HCT116 (cell line): ENCODE measurements around the gene PPP1R1A. TPM values are rescaled to one million over a fixed set of nuclear protein-coding genes. Genes with fewer than 3 reads are reported as not detected.

Experiments
- ATAC-seq: fragments of 200-7000 bp; cut with Tn5 transposase; 2 replicates; pipeline ENCODE4 v1.9.1; 2020; ENCODE audit warnings: mild to moderate bottlenecking, moderate library complexity
- BruUV-seq: library from RNA; stranded (reverse); fragments of 400-500 nt; replicated peaks from 2 replicates; lab custom pipeline; 2021; lab: Mats Ljungman, UMichigan
- CTCF ChIA-PET: fragments of 300-600 bp; sonication (Branson Sonifier 250); formaldehyde crosslinking; loops from one replicate; lab custom pipeline; 2021; ENCODE audit warnings: antibody characterized with exemption; lab: Charles Lee
- POLR2A ChIA-PET: fragments of 300-600, 350-600 bp; sonication (Branson Sonifier 250); formaldehyde crosslinking; loops from one replicate; lab custom pipeline; 2021; ENCODE audit warnings: antibody characterized with exemption; lab: Charles Lee
- RAD21 ChIA-PET, 2 experiments: fragments of 300-600 bp; sonication (Branson Sonifier 250); formaldehyde crosslinking; loops; one replicate each; lab custom pipeline; 2023; ENCODE audit warnings: low total read pairs in 2 of 2; ENCODE audit not compliant: uncharacterized antibody in 2 of 2, unreplicated experiment in 2 of 2, low non-redundant PET in 1 of 2; lab: Charles Lee
- DNase-seq: peaks from one replicate; pipeline ENCODE4 v3.0.0-alpha.2; 2010; ENCODE audit warnings: low read depth, low spot score
- H2AFZ ChIP-seq: fragments of 200-600 bp; shearing (Covaris generic), sonication (generic); 2 replicates; pipeline ENCODE4 v1.6.1; 2017; ENCODE audit warnings: low read depth, mixed run types, mixed read lengths, antibody characterized with exemption, low read length; ENCODE audit not compliant: poor library complexity, severe bottlenecking
- H3K27ac ChIP-seq: 2 replicates; pipeline ENCODE4 v1.5.1; 2012; ENCODE audit warnings: low read depth, low read length
- H3K27me3 ChIP-seq: fragments of 200-600 bp; sonication (generic); 2 replicates; pipeline ENCODE4 v1.6.1; 2016; ENCODE audit warnings: mixed run types, low read length, mixed read lengths; ENCODE audit not compliant: insufficient read depth
- H3K36me3 ChIP-seq, 2 experiments: fragments of 200-500 bp in 1 of 2; fragments of 200-600 bp in 1 of 2; sonication (Bioruptor generic) in 1 of 2; sonication (generic) in 1 of 2; 2 replicates each; pipeline versions ENCODE4 v1.5.1 to v1.6.1; 2014 to 2016; ENCODE audit warnings: low read length in 2 of 2, inconsistent platforms in 1 of 2, mixed read lengths in 1 of 2, mixed run types in 1 of 2; ENCODE audit not compliant: insufficient read depth in 2 of 2, control insufficient read depth in 1 of 2
- H3K4me1 ChIP-seq, 2 experiments: fragments of 200-600 bp in 1 of 2; sonication (generic) in 1 of 2; 2 replicates each; pipeline versions ENCODE4 v1.5.1 to v1.6.1; 2012 to 2017; ENCODE audit warnings: low read length in 2 of 2, inconsistent platforms in 1 of 2, mild to moderate bottlenecking in 1 of 2, mixed read lengths in 1 of 2, mixed run types in 1 of 2, moderate library complexity in 1 of 2; ENCODE audit not compliant: insufficient read depth in 2 of 2, control insufficient read depth in 1 of 2
- H3K4me2 ChIP-seq: fragments of 200-600 bp; sonication (generic); 2 replicates; pipeline ENCODE4 v1.6.1; 2017; ENCODE audit warnings: mixed run types, low read length, mixed read lengths
- H3K4me3 ChIP-seq, 2 experiments: fragments of 200-600 bp in 1 of 2; sonication (generic) in 1 of 2; replicated peaks in 1 of 2; 2 replicates each; pipeline ENCODE4 v1.5.1; 2011 to 2016; ENCODE audit warnings: low read length in 2 of 2, control low read depth in 1 of 2, low read depth in 1 of 2, mild to moderate bottlenecking in 1 of 2, mixed read lengths in 1 of 2, mixed run types in 1 of 2
- H3K79me2 ChIP-seq: fragments of 200-600 bp; sonication (generic); 2 replicates; pipeline ENCODE4 v1.6.1; 2017; ENCODE audit warnings: mild to moderate bottlenecking, mixed run types, low read length, moderate library complexity, mixed read lengths; ENCODE audit not compliant: insufficient read depth
- H3K9ac ChIP-seq: fragments of 200-600 bp; sonication (generic); 2 replicates; pipeline ENCODE4 v1.6.1; 2016; ENCODE audit warnings: low read length, mixed read lengths
- H3K9me2 ChIP-seq: fragments of 200-600 bp; sonication (generic), shearing (Covaris generic); 2 replicates; pipeline ENCODE4 v1.6.1; 2017; ENCODE audit warnings: mixed run types, mild to moderate bottlenecking, moderate library complexity; ENCODE audit not compliant: insufficient read depth
- H3K9me3 ChIP-seq, 2 experiments: fragments of 200-500 bp in 1 of 2; fragments of 200-600 bp in 1 of 2; sonication (Bioruptor generic) in 1 of 2; sonication (generic) in 1 of 2; 2 replicates each; pipeline ENCODE4 v1.6.1; 2014 to 2017; ENCODE audit warnings: low read length in 2 of 2, mixed read lengths in 2 of 2, inconsistent platforms in 1 of 2, low read depth in 1 of 2, mild to moderate bottlenecking in 1 of 2, mixed run types in 1 of 2, moderate library complexity in 1 of 2; ENCODE audit not compliant: control insufficient read depth in 1 of 2, insufficient read depth in 1 of 2
- H4K20me1 ChIP-seq: fragments of 200-600 bp; sonication (generic), shearing (Covaris generic); 2 replicates; pipeline ENCODE4 v1.6.1; 2017; ENCODE audit warnings: mixed run types, mild to moderate bottlenecking, moderate library complexity; ENCODE audit not compliant: insufficient read depth
- CTCF ChIP-seq, 3 experiments: fragments of 200-600 bp in 1 of 3; sonication (generic) in 1 of 3; IDR thresholded peaks in 2 of 3; conservative IDR thresholded peaks in 1 of 3; 2 replicates each; pipeline ENCODE4 v1.5.1; 2012 to 2017; ENCODE audit warnings: low read depth in 2 of 3, low read length in 2 of 3, antibody characterized with exemption in 1 of 3, borderline replicate concordance in 1 of 3, control low read depth in 1 of 3, mild to moderate bottlenecking in 1 of 3, mixed read lengths in 1 of 3, mixed run types in 1 of 3, moderate library complexity in 1 of 3; ENCODE audit not compliant: insufficient read depth in 1 of 3
- FOSL1 ChIP-seq: IDR thresholded peaks from 2 replicates; pipeline ENCODE4 v1.6.1; 2012; ENCODE audit warnings: low read depth
- MAX ChIP-seq: IDR thresholded peaks from 2 replicates; pipeline ENCODE4 v1.6.1; 2012
- ZBTB33 ChIP-seq: IDR thresholded peaks from 2 replicates; pipeline ENCODE4 v1.6.1; 2011; ENCODE audit warnings: mild to moderate bottlenecking, low read length, moderate library complexity; ENCODE audit not compliant: insufficient replicate concordance; ENCODE audit errors: extremely low read depth
- intact Hi-C: fragments of 100-400 bp; cut with micrococcal nuclease; formaldehyde crosslinking; loops from 2 replicates; pipeline ENCODE4 v1.10.0; 2022
- total RNA-seq: library from RNA; stranded (reverse); gene quantifications from one replicate; pipeline ENCODE4 v1.2.1, GENCODE V29; 2021; ENCODE audit not compliant: unreplicated experiment

Gene PPP1R1A
- total RNA-seq, 1 experiment from 2014 or later = 0.61 TPM

- no peak for DNase-seq
- ChIA-PET CTCF (no interaction called here), POLR2A (no interaction called here), RAD21 (no interaction called here)
- Histone ChIP-seq H3K4me1 (peaks cover 0 to 2% of the 10 kb centered on the region in 2 experiments; a peak in 2 of 4 replicates), H3K27ac (no peak overlapping the region), H3K9ac (no peak overlapping the region), H3K4me2 (no peak overlapping the region), H3K27me3 (peaks cover 17% of the 10 kb centered on the region; the same call in 1 of the 2 replicates), H3K9me3 (no peaks in the 10 kb centered on the region), H3K36me3 (no peaks in the 10 kb centered on the region), H3K9me2 (no peaks in the 10 kb centered on the region), H3K4me3 (no peak overlapping the region), H2AFZ (no peak overlapping the region), H3K79me2 (no peaks in the 10 kb centered on the region), H4K20me1 (no peaks in the 10 kb centered on the region)
- ATAC-seq = no peak
- BruUV-seq = no TSS peak
- intact Hi-C loops = no loop called here
- TF ChIP-seq FOSL1 (no peak), CTCF (IDR thresholded peaks at IDR 0.05 in 2 of 3, conservative IDR thresholded peaks at IDR 0.05 in 1 of 3; ENCODE audit: borderline replicate concordance in 1 of 3, insufficient read depth in 1 of 3, low read depth in 2 of 3, low read length in 2 of 3) (no peak), MAX (no peak), ZBTB33 (no peak)
Observed at GRCh38 chr12:54608156-54608555, 19.7 kb upstream of the PPP1R1A start.
